Glomerular visceral epithelial cell (primary cell): Measurements from ENCODE around the gene SLIT3.
A peak's percentile ranks its signal among the peaks of the same experiment; 100 is the strongest.

Experiments
- DNase-seq: peaks from one replicate; pipeline ENCODE4 v3.0.0-alpha.2; 2016; ENCODE audit errors: extremely low spot score

The SLIT3 gene

GRCh38 chr5:169300468-169301385, at the start of gene SLIT3:
TSS of gene SLIT3 (minus strand) at chr5:169301139. CDS start at chr5:169300709, 430 bp downstream.
- DNase-seq, result peak; percentile 79

DNA sequence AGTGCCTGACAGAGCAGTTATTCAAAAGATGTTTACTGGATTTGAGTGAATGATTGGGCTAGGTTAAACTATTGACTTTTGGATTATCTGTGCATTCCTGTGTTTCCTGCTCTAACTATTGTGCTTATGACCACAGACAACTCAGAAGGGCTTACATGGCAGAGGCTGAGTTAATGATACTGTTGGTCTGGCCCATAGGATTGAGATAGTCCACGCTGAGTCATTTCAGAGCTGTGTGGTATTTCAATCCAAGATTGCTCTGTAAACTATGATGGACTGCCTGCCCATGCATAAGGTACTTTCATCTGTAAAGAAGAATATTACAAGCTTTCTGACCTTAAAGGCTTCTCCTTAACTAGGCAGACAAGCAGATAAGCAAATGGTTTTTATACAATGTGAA, 49.1 kb upstream of the SLIT3 start:
- DNase-seq, result peak; percentile 91

GRCh38 chr5:169347786-169348185, 46.8 kb upstream of the SLIT3 start:
- DNase-seq, result no peak

- DNase-seq, result no peak
Observed at GRCh38 chr5:169344629-169345028, 43.7 kb upstream of the SLIT3 start.

GRCh38 chr5:169343766-169344165, 42.8 kb upstream of the SLIT3 start:
- no peak for DNase-seq

DNA sequence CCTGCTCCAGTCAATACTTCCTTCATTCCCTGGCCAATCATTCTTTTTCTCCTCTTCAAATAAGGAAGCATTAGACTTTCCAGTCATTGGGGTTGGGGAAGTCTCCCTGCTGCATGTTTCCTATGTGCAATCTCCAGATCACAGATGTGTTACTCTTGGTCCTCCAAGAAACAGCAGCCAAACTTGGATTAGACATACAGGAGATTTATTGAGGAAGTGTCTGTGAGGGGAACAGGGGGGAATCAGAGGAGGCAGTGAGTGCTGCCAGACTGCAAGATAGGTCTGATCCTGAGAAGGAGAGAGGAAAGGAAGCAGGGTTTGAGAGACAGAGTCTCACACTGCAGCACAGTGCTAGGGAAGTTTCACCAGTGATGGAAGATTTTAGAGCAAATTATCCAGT, 40.6 kb upstream of the SLIT3 start:
- no peak for DNase-seq

- DNase-seq, result no peak
Observed at GRCh38 chr5:169339869-169340268, 38.9 kb upstream of the SLIT3 start.

GRCh38 chr5:169336242-169336641, 35.3 kb upstream of the SLIT3 start:
- no peak for DNase-seq

DNA sequence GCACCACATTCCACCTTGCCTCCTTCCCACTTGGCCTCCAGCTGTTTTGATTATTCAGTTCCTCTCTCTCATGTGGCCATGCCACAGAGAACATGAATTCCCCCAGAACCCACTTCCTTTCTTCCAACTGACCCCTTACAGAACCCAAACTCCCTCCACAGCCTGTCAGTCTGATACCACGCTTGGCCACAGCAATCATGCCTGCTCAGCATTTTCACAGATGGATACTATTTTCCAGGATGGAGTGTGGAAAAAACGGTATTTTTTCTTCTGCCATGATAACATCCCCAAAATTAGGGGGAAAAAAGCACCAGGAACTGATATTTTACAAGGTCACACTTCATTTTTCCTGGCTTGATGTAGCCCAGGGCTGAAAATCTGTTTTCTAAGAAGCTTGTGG, 34.9 kb upstream of the SLIT3 start:
- no peak for DNase-seq

DNA sequence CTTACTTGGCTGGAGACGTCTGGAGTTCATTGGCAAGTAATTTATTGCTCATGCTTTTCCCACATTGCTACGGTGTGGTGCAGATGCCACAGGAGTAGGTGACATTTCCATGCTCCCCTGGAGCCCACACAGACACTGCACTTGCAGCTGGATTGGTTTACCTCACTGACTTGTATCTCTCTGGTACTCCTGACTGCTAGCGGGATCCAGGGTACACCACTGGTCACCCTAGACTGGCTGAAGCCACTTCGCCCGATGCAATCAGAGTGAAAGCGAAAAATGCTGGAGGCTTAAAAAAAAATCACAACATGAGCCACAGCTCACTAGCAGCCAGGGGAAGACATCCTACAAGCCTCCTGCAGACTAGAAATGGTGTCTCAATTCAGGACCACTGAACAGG, 32.6 kb upstream of the SLIT3 start:
- no peak for DNase-seq

- DNase-seq, result no peak
Observed at GRCh38 chr5:169331292-169331852, 30.4 kb upstream of the SLIT3 start.

GRCh38 chr5:169328401-169328800, 27.5 kb upstream of the SLIT3 start:
- no peak for DNase-seq

- DNase-seq, result no peak
Observed at GRCh38 chr5:169325273-169325672, 24.3 kb upstream of the SLIT3 start.

- DNase-seq, result no peak
Observed at GRCh38 chr5:169318556-169318955, 17.6 kb upstream of the SLIT3 start.

DNA sequence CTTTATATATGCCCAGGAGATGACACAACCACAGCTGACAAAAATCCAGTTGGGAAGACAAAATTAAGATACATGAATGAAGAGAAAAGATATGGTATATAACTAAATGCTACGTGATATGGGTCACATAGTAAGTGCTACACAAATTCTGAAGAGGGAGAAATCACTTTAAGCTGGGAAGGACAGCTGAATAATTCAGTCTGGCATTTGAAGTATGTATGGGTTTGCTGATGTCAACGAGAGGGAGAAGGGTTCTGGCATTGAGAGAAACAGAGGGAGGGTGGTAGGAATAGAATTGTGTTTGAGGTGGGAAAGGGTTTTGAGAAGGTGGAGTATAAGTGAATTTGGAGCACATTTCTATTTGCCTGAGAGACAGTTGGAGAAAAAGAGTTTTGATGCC, 6.7 kb upstream of the SLIT3 start:
- no peak for DNase-seq

GRCh38 chr5:169305366-169305765, 4.4 kb upstream of the SLIT3 start:
- no peak for DNase-seq

- no peak for DNase-seq
Observed at GRCh38 chr5:169304175-169304574, 3.2 kb upstream of the SLIT3 start.

DNA sequence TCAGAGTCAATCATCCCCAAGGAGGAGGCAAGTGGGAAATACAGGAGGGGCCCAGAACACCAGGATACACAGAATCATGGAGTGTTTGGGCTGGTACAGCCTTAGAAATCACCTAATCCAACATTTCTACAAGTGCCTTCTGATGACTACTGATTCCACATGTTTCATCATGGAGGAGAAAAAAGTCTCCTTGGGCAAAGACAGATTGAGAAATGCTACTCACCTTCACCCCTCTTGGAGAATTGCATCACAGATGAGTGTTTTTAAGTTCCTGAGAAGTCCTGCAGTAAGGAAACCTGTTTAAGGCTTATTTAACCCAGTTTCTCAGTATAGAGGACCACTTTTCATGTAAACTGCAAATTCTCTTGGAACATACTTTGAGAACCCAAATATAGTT, 2.2 kb upstream of the SLIT3 start:
- DNase-seq, result no peak

DNA sequence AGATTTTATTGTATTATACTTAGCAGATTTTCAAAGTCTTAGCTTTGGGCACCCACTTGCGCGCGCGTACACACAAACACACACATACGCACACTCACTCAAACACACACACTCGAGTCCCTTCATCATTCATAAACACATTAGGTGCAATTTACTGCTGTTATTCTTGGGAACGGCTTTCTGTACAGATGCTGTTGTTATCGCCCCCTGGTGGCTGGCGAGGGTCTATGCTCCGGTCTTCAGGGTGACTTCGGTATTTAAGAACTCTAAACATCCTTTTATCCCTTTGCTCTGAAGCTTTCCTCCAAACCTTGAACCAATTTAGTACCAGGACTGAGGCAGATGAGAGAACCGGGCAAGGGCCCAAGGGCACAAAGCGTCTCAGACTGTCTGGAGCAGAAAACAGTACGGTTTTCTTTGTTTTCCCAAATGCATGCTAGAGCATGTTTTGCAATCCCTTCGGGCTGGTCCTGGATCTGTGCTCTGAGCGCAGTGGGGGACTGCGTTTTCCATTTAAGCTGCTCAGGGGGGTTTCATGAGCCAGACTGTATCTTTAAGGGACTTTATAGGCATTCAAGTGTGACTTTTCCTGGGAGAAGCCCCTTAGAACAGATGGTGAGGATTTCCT, 1.7 kb upstream of the SLIT3 start:
- peak; percentile 78 for DNase-seq

- DNase-seq, result no peak
Observed at GRCh38 chr5:169301986-169302385, 1.0 kb upstream of the SLIT3 start.

DNA sequence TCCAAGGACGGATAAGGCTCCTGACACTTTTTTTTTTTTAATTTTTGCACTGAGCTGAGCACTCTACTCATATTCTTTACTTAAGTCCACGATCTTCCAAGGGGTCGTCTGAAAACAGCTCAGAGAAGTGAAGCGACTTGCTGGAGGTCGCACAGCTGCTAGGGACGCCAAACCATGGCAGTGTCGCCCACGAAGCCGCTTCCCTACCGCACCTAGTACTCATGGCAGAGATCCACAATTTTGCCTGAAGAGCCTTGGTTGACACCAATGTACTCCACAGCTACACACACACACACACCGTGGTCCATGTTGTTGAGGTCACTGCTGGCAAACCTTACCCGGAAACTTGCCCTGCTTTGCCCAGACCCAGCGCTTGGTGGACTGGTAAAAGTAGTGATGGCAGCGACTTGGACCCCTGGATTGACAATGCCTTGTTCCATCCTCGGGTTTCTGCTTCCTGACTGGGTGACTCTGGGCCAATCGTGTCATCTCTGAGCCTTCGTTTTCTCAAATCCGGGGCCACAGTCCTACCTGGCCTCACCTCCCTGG, 521 bp upstream of the SLIT3 start:
- no peak for DNase-seq

- DNase-seq, result no peak
Observed at GRCh38 chr5:169299663-169300467, 1.1 kb downstream of the SLIT3 start.
